Measurements from ENCODE around the gene ING1. TPM values are rescaled to one million over a fixed set of nuclear protein-coding genes. Genes with fewer than 3 reads are reported as not detected.
A peak's percentile ranks its signal among the peaks of the same experiment; 100 is the strongest.
"Not testable (repeated sequence)": the region's sequence is repeated elsewhere in the genome, so short reads cannot be mapped to it uniquely, and the experiment has no call there.

ING1 gene
- total RNA-seq, 8 experiments from 2014 or later, result 4.7 to 21.8 (median 10.6) TPM

- in situ Hi-C loops (cut with MboI; ENCODE audit: low pct_unique_long_range_greater_than_20kb in 2 of 9, low sequenced_read_pairs in 9 of 9, unreplicated experiment in 9 of 9), result no loop called here
- 27 to 100% (median 90%) methylated on average over 1 to 5 of the region's 5 CpGs; no CpG with 5 or more reads in 1 of the 10 experiments for whole genome bisulfite sequencing, 10 experiments
- peak in 2 of 8 experiments; percentile 36 to 64 for ATAC-seq (replicated peaks in 6 of 8)
- no peaks in the 10 kb centered on the region for H3K4me1 ChIP-seq (replicated peaks in 1 of 2)
- no peak overlapping the region for H3K4me3 ChIP-seq
- no peak overlapping the region for H3K27ac ChIP-seq
These were observed 30.2 kb upstream of the ING1 start for GRCh38 chr13:110683203-110683883.

- WGBS, 10 experiments, result 90 to 100% (median 100%) methylated on average over 1 to 2 of the region's 5 CpGs; no CpG with 5 or more reads in 6 of the 10 experiments
- H3K4me3 ChIP-seq, result no peak overlapping the region
- ATAC-seq (replicated peaks in 6 of 8), result no peak
- no peak overlapping the region for H3K27ac ChIP-seq
- no peaks in the 10 kb centered on the region for H3K4me1 ChIP-seq (replicated peaks in 1 of 2)
- in situ Hi-C loops (cut with MboI; ENCODE audit: low pct_unique_long_range_greater_than_20kb in 2 of 9, low sequenced_read_pairs in 9 of 9, unreplicated experiment in 9 of 9), result no loop called here
These were observed 29.6 kb upstream of the ING1 start for GRCh38 chr13:110683921-110684320.

- in situ Hi-C loops (cut with MboI; ENCODE audit: low pct_unique_long_range_greater_than_20kb in 2 of 9, low sequenced_read_pairs in 9 of 9, unreplicated experiment in 9 of 9), result no loop called here
- WGBS, 10 experiments, result 87 to 100% (median 100%) methylated on average over 1 to 7 of the region's 8 CpGs; no CpG with 5 or more reads in 1 of the 10 experiments
- Histone ChIP-seq H3K4me1 (replicated peaks in 1 of 2) (no peaks in the 10 kb centered on the region), H3K4me3 (no peak overlapping the region), H3K27ac (no peak overlapping the region)
- no peak for ATAC-seq (replicated peaks in 6 of 8)
These were observed 29.0 kb upstream of the ING1 start for GRCh38 chr13:110684388-110685056.

GRCh38 chr13:110685305-110686020, 28.0 kb upstream of the ING1 start:
- 43 to 100% (median 89%) methylated on average over 2 to 11 of the region's 11 CpGs for WGBS, 10 experiments
- no peak for ATAC-seq (replicated peaks in 6 of 8)
- Histone ChIP-seq H3K4me1 (replicated peaks in 1 of 2) (no peaks in the 10 kb centered on the region), H3K27ac (no peak overlapping the region), H3K4me3 (no peak overlapping the region)
- in situ Hi-C loops (cut with MboI; ENCODE audit: low pct_unique_long_range_greater_than_20kb in 2 of 9, low sequenced_read_pairs in 9 of 9, unreplicated experiment in 9 of 9), result no loop called here

- 80 to 100% (median 97%) methylated on average over 1 to 11 of the region's 16 CpGs for WGBS, 10 experiments
- in situ Hi-C loops (cut with MboI; ENCODE audit: low pct_unique_long_range_greater_than_20kb in 2 of 9, low sequenced_read_pairs in 9 of 9, unreplicated experiment in 9 of 9), result no loop called here
- Histone ChIP-seq H3K4me1 (replicated peaks in 1 of 2) (no peaks in the 10 kb centered on the region), H3K27ac (no peak overlapping the region), H3K4me3 (no peak overlapping the region)
- ATAC-seq (replicated peaks in 6 of 8), result no peak
These were observed 25.8 kb upstream of the ING1 start for GRCh38 chr13:110687736-110688135.

GRCh38 chr13:110689041-110689440, 24.5 kb upstream of the ING1 start:
- WGBS, 10 experiments, result 84 to 100% (median 89%) methylated on average over 2 to 9 of the region's 9 CpGs; no CpG with 5 or more reads in 4 of the 10 experiments
- Histone ChIP-seq H3K27ac (no peak overlapping the region), H3K4me3 (no peak overlapping the region), H3K4me1 (replicated peaks in 1 of 2) (no peaks in the 10 kb centered on the region)
- in situ Hi-C loops (cut with MboI; ENCODE audit: low pct_unique_long_range_greater_than_20kb in 2 of 9, low sequenced_read_pairs in 9 of 9, unreplicated experiment in 9 of 9), result no loop called here
- no peak for ATAC-seq (replicated peaks in 6 of 8)

GRCh38 chr13:110689711-110690110, 23.8 kb upstream of the ING1 start:
- no peaks in the 10 kb centered on the region for H3K4me1 ChIP-seq (replicated peaks in 1 of 2)
- H3K4me3 ChIP-seq, result no peak overlapping the region
- no peak overlapping the region for H3K27ac ChIP-seq
- ATAC-seq (replicated peaks in 6 of 8), result no peak
- WGBS, 10 experiments, result 80 to 100% (median 93%) methylated on average over 1 to 6 of the region's 12 CpGs; no CpG with 5 or more reads in 1 of the 10 experiments
- in situ Hi-C loops (cut with MboI; ENCODE audit: low pct_unique_long_range_greater_than_20kb in 2 of 9, low sequenced_read_pairs in 9 of 9, unreplicated experiment in 9 of 9), result no loop called here

- in situ Hi-C loops (cut with MboI; ENCODE audit: low pct_unique_long_range_greater_than_20kb in 2 of 9, low sequenced_read_pairs in 9 of 9, unreplicated experiment in 9 of 9), result no loop called here
- ATAC-seq (replicated peaks in 6 of 8), result no peak
- Histone ChIP-seq H3K4me3 (no peak overlapping the region), H3K27ac (no peak overlapping the region), H3K4me1 (replicated peaks in 1 of 2) (no peaks in the 10 kb centered on the region)
- 50 to 100% (median 94%) methylated on average over 1 to 3 of the region's 8 CpGs; no CpG with 5 or more reads in 5 of the 10 experiments for whole genome bisulfite sequencing, 10 experiments
These were observed 23.0 kb upstream of the ING1 start for GRCh38 chr13:110690516-110690915.

GRCh38 chr13:110695774-110696173, 17.7 kb upstream of the ING1 start:
- ATAC-seq (replicated peaks in 6 of 8); in situ Hi-C loops (cut with MboI; ENCODE audit: low pct_unique_long_range_greater_than_20kb in 2 of 9, low sequenced_read_pairs in 9 of 9, unreplicated experiment in 9 of 9); H3K27ac ChIP-seq; H3K4me3 ChIP-seq; H3K4me1 ChIP-seq (replicated peaks in 1 of 2): not testable (repeated sequence)
- 80 to 100% (median 94%) methylated on average over 1 to 2 of the region's 7 CpGs; no CpG with 5 or more reads in 6 of the 10 experiments for WGBS, 10 experiments

- no peak for ATAC-seq (replicated peaks in 6 of 8)
- no peak overlapping the region for H3K27ac ChIP-seq
- H3K4me3 ChIP-seq, result no peak overlapping the region
- in situ Hi-C loops (cut with MboI; ENCODE audit: low pct_unique_long_range_greater_than_20kb in 2 of 9, low sequenced_read_pairs in 9 of 9, unreplicated experiment in 9 of 9), result no loop called here
- WGBS, 10 experiments, result 98 to 100% (median 100%) methylated on average over 1 to 5 of the region's 10 CpGs; no CpG with 5 or more reads in 4 of the 10 experiments
- H3K4me1 ChIP-seq (replicated peaks in 1 of 2), result no peaks in the 10 kb centered on the region
These were observed 16.7 kb upstream of the ING1 start for GRCh38 chr13:110696776-110697175.

GRCh38 chr13:110697842-110698241, 15.7 kb upstream of the ING1 start:
- 0 to 100% (median 88%) methylated on average over 1 to 4 of the region's 4 CpGs; no CpG with 5 or more reads in 2 of the 10 experiments for WGBS, 10 experiments
- ATAC-seq (replicated peaks in 6 of 8), result peak in 1 of 8 experiments; percentile 15
- H3K4me3 ChIP-seq, result no peak overlapping the region
- in situ Hi-C loops (cut with MboI; ENCODE audit: low pct_unique_long_range_greater_than_20kb in 2 of 9, low sequenced_read_pairs in 9 of 9, unreplicated experiment in 9 of 9), result no loop called here
- H3K27ac ChIP-seq, result no peak overlapping the region
- peaks cover 0 to 2% of the 10 kb centered on the region in 2 donors for H3K4me1 ChIP-seq (replicated peaks in 1 of 2)

- H3K27ac ChIP-seq, result no peak overlapping the region
- in situ Hi-C loops (cut with MboI; ENCODE audit: low pct_unique_long_range_greater_than_20kb in 2 of 9, low sequenced_read_pairs in 9 of 9, unreplicated experiment in 9 of 9), result no loop called here
- no peak for ATAC-seq (replicated peaks in 6 of 8)
- WGBS, 10 experiments, result 88 to 100% (median 97%) methylated on average over 1 to 3 of the region's 4 CpGs; no CpG with 5 or more reads in 4 of the 10 experiments
- no peak overlapping the region for H3K4me3 ChIP-seq
- H3K4me1 ChIP-seq (replicated peaks in 1 of 2), result peaks cover 2 to 11% of the 10 kb centered on the region in 2 donors
These were observed 14.8 kb upstream of the ING1 start for GRCh38 chr13:110698689-110699088.
